Stimulated activated CD8-positive, alpha-beta memory T cell treated with anti-CD3 and anti-CD28 coated beads, Interleukin-7, amount 100 ng/mL, for 48 hours (primary cell): ENCODE measurements around the gene SMPD4.
"Not testable (repeated sequence)": the region's sequence is repeated elsewhere in the genome, so short reads cannot be mapped to it uniquely, and the experiment has no call there.

ENCODE experiments used
- DNase-seq, 2 donors: peaks; one replicate each; pipeline ENCODE4 v3.0.0-alpha.2; 2020; ENCODE audit warnings: low read depth in 1 of 2; ENCODE audit errors: extremely low read depth in 1 of 2

SMPD4 gene

DNA sequence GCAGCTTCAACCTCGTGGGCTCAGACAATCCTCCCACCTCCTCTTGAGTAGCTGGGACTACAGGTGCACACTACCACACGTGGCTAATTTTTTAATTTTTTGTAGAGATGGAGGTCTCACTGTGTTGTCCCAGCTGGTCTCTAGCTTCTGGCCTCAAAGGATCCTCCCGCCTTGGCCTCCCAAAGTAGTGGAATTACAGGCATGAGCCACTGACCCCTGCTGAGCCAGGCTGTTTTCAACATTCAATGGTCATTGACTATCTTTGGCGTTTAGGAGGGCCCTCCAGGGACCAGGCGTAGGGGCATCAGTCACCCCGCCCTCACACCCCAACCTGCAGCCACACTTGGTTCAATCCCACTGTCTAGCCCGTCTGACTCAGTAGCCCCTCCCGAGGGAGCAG, 5.9 kb upstream of the SMPD4 start:
- no peak for DNase-seq

DNA sequence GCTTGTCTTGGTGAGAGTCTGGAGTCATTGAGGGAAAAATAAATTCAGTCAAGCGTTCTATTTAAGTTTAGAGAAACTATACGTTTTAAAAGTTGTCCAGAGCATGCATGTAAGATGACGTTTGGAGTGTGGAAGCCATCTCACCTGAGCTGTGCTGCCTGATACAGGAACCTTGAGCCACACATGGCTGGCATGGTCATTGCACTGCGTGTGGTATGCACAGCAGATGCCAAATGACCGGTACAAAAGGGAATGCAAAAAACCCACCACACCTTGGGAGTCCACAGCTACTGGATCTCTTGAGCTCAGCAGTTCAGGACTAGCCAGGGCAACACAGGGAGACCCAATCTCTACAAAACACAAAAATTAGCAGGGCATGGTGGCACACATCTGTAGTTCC, 5.0 kb upstream of the SMPD4 start:
- no peak for DNase-seq

DNA sequence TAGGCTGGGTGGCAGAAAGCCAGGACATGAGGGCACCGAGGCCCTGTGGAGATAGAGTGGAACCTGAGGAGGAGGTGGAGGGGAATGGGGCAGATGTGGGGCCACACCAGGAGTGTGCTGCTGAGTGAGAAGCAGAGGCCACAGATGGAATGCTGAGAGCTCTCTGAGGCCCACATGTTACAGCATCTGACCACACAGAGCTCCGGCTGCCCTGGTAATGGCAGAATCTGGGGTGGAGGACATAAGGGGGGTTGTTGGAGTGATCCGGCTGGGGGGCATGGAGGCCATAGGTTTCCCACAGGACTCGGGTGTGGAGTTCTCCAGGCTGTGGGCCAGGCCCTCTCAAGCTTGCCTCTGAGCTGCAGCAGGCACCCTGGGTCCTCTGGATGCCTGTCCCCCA, 4.5 kb upstream of the SMPD4 start:
- no peak for DNase-seq

DNA sequence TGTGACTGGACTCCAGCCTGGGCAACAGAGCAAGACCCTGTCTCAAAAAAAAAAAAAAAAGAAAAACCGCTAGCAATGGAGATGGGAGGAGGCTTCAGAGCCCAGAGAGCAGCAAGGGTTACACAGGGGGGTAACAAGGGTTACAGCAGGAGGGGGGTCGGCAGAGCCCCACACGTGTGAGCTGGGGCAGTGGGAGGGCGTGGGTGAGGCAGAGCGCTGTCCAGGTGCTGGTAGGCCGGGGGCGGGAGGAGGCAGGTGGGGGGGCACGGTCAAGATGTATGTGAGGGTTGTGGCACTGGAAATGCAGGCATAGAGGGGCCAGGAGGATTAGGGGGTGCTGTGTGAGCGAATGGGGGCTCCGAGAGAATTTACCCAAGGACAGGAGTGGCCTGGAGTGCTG, 4.0 kb upstream of the SMPD4 start:
- no peak for DNase-seq

DNA sequence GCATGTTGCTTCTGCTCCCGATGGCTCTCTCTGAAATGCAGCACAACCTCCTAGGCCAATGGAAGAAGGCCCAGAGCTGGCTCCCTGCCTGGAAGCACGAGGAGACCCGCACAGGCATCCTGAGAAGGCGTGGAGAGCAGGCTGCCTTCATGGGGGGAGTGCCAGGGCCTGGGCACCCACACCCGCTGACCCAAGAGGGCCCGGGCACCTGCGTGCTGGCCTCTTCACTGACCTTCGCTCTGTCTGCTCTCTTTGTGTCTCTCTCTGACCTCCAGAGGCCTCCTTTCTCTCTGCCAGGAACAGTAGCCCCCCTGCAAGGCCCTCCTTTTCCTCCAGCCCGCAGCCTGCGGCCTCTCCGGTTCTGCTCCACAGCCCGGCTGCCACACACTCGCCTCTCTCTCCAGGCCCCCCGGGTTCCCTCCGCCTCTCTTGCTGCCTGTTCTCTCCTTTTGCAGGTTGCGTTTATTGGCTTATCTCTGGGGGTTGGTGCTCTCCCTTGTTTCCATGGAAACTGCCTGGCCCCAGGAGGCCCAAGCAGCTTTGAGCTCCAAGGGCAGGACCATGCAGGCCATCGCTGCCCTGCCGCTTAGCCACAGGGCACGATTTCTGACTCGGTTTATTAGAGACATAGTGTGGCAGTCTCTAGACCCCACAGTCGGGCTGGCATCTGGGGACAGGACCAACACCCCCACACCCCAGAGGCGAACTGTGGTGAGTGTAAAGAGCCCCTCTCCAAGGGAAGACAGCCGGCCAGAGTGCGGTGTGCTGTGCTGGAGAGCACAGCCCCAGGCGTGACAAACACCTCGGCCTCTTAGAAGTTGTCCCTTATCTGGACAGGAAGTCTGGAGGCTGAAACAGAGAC, 2.3 kb upstream of the SMPD4 start:
- no peak for DNase-seq

DNA sequence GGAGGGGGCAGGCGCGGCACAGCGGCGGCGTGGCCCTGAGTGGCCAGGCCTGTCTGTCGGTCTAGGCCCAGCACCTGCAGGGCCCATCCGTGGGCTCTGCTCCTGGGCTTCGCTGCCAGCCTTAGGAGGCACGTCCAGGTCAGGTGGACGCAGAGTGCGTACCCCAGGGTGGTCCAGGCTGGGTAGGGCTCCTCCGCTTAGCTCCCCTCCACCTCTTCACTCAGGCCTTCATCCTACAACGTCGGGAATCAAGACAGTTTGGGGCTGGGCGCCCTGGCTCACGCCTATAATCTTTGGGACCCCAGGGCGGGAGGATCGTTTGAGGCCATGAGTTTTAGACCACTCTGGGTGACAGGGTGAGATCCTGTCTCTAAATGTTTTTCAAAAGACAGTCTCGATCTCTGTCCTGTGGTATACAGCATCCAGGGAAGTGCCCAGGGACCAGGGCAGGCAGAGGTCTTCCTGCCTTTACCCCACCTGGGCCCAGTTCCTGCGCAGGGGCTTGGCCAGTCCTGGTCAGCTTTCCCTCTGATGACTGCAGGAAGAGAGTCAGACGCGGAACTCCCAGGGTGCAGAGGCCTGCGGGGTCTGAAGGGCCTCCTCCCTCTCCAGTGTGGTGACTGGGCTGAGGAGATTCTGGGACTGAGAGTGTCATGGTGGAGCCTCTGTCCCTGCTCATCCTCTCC, 1.6 kb upstream of the SMPD4 start:
- DNase-seq = not testable (repeated sequence)

DNA sequence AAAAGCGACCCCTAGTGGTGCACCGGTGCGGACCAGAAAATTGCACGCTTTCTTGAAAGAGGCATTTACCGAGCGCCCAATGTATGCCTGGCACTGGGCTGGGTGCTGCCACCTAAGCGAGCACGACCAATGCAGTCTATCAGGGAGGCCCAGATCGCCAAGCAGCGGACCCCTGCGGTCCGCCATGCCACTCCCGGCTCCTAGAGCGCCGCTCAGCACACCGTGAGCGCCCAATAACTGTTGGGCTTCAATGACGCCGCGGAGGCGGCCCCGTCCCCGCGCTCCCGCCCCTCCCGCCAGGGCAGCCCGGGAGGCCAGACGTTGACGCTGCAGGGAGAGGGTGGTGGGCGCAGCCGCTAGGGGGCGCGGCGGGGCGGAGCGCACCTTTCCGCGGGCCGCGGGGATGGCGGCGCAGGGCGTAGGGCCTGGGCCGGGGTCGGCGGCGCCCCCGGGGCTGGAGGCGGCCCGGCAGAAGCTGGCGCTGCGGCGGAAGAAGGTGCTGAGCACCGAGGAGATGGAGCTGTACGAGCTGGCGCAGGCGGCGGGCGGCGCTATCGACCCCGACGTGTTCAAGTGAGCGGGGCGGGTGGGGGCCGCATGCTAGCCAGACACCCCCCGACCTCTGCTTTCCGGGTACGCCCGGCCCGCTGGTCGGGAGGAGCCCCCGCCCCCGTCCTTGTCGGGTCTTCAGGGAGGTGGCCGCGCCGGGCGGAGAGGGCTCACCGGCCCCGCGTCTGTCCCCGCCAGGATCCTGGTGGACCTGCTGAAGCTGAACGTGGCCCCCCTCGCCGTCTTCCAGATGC, 679 bp upstream of the SMPD4 start, which contains the start of gene MZT2B:
MZT2B (plus strand) TSS at position 383 of the 803 bp plus-strand sequence; CDS start at position 404, 21 bp downstream.
- peak; percentile 76 to 78 for DNase-seq

DNA sequence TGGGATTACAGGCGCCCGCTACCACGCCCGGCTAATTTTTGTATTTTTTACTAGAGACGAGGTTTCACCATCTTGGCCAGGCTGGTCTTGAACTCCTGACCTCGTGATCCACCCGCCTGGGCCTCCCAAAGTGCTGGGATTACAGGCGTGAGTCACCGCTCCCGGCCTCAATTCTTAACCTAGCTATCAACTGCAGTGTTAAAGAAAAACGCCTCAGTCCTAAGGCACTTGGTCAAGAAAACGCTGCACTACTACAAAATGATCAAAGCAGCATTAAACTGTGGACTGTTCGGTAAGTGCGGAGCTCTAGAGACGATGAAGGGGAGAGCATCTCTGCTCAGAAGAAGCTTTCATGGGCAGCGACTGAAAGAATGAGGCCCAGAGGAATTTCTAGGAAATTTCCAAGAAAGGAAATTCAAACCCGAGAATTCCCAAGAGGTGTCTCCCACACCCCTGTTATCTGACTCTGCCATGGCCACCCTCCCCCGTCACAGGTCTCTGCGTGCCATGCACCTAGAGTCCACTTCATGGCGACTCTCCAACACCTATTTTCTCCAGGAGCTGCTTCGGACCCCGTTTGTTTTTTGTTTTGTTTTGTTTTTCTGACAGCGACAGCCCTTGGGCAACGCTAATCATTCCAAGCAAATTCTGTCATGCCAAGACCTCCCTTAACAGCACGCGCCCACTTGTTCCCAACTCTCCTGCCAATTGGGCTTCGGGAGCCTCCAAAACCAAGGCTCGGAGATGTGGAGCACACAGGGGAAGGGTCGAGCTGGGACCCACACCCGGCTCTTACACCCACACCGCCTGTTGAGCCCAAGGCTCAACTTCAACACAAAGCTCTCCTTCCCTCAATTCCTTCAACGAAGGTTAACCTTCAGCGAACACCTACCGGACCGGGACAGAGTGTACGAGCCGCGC, 738 bp downstream of the SMPD4 start:
- not testable (repeated sequence) for DNase-seq

DNA sequence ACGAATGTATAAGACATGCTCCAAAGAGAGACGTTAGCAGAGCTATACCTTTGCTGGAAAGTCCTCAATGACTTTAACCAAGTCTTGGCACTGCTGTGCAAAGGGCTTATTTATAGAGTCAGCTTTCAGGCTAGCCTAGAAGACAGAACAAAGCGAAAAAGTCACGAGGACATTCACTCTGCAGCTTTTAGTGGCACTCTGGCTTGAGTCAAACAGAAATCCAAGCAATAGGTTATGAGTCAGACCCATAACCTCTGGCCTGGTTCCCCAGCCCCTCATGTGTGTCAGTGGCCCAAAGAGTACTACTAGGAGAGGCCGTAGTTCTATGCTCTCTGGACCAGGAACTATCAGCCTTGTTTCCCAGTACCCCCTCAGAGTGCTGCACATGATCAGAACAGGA, 6.5 kb downstream of the SMPD4 start:
- DNase-seq = not testable (repeated sequence)

DNA sequence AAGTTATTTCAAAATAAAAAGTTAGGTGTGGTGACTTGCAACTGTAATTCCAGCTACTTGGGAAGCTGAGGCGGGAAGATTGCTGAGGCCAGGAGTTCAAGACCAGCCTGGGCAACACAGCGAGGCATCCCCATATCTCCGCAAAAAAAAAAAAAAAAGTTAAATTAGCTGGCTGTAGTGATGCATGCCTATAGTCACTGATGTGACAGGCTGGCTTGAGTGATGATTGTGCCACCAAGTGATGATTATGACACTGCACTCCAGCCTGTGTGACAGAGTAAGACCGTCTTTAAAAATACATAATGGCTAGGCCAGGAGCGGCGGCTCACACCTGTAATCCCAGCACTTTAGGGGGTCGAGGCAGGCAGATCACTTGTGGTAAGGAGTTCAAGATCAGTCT, 11.5 kb downstream of the SMPD4 start:
- no peak for DNase-seq

DNA sequence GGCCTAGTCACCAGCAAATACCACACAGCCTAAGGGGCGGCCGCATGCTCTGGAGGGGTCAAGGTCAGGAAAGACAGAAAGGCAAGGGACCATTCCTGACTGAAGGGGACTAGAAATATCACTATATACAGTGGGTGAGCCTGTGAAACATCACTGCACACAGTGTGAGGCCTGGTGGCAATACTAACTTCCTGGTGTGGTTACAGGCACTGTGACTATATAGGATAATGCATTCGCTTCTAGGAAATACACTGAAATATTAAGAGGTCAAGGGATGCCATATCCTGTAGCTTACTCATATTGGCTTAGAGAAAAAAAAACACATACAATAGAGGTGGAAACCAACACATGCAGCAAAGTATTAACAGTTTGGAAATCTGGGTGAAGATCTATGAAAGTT, 12.2 kb downstream of the SMPD4 start:
- not testable (repeated sequence) for DNase-seq

DNA sequence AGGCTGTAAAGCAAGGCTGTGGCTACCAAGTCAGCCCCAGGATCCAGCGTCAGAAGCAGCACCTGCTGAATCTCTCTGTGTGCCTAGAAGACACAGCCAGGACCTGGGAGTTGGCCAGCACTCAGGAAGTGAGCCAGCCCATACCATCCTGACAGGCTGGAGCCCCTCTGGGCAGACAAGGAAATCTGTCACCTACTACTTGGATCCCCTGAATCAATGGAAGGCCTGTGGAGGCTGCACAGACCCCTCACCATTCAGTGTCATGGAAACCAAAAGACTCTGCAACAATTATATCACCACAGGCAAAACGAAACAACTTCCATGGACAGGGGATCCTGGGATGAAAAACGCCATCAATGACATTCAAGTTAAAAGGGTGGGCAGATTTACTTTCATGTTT, 14.8 kb downstream of the SMPD4 start:
- DNase-seq = not testable (repeated sequence)

DNA sequence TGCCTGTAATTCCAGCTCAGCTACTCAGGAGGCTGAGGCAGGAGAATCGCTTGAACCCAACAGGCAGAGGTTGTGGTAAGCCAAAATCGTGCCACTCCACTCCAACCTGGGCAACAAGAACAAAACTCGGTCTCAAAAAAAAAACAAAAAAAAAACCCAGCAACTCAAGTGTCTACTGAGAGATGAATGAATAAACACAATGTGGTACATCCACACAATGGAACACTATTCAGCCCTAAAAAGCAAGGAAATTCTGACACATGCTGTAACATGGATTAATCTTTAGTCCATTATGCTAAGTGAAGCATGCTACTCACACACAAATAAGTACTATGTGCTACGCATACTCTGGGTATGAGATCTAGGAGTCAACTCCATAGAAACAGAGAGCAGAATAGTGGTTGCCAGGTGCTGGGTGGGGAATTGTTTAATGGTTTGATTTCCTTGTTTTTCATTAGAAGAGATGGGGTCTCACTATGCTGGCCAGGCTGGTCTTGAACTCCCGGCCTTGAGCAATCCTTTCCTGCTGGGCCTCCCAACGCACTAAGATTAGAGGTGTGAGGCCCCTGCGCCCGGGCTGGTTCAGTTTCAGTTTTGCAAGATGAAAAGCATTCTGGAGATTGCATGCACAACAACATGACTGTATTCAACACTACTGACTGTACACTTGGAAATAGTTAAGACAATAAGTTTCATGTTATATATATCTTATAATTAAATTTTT, 15.9 kb downstream of the SMPD4 start:
- DNase-seq = no peak

DNA sequence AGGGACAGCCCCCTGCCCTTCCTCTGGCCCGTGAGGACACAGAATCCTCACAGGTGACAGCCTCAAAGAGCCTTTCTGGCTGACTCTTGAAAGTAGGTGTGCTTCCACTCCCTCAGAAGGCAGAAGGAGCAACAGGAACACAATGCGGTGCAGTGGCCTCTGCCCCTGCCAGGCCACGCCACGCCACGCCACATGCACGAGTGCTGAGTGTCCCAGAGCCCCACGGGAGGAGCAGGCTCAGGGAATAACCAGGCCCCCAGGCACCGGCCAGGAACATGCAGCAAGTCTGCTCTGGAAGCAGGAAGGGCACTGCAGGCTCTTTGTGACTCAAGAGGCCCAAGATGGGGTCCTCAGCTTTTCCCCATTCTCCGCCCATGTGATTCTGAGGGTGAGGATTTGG, 18.4 kb downstream of the SMPD4 start:
- no peak for DNase-seq

DNA sequence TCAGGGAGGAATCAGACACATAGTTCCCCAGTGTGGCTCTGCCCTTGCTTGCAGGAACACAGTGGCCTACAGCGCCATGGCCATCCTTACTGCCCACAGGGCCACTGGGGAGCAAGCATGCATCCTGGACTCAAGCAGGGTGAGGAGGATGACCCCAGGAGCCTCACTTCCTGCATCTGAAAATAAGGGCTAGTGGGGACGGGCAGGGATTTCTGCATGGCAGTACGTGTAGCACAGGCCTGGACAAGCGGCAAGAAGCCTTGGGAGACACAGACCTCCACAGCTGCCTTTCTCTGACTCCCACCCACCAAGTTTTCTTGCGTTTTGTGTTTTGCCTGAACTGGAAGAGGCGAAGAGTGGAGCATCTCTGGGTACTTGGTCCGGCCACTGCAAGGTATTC, 18.9 kb downstream of the SMPD4 start:
- DNase-seq = not testable (repeated sequence)

DNA sequence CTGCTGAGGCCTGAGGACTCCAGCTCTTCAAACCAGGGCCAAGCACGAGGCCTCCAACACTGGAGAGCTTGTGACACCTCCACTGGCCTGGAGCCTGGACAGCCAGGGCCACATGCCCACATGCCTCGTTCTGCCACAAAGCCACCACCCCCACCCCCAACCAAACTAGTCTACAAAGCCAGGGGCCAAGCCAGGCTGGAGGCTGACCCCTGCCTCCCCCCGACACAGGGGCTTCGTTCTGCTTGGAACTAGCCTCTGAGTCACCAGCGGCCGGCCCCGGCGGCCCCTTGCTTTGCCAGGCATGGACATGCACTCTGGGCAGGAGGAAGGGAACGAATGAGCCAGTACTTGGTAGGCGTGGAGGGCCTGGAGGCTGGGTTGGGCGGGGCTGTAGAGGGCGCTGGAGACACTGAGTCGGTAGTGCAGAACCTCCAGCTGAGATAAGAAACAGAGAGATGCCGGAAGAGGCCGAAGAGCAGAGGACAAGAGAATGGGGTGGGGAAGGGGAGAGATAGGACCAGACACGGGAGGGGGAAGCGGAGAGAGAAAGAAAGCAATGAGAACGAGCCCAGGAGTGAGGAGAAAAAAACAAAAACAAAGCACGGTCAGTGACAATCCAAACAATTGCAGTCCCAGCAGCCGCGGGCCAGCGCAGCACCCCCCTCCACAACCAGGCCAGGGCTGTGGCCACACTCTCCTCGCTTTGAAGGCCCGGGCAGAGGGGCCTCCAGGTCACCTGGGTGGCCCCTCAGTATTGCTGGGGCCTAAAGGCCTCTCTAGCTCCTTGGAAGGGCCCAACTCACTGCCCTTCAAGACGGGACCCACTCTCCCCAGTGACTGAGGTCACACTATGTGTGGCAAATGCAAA, 20.3 kb downstream of the SMPD4 start:
- DNase-seq = not testable (repeated sequence)

DNA sequence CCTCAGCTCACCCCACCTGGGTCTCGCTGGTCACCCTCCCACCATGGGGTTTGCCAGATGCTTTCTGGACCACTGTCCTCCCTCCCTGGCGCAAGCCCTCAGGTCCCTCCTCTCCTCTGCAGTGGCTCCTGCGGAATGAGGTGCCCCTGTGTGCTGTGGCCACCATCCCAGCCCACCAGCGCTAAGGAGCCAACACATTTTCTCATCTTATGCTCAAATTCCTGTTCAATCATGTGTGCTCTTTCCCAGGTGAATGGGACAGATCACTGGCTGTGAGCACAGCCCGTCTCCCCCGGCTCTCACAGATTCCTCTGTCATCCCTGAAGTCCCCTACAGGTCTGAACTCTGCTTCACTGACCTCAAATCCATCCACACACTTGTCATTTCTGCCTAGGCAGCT, 21.3 kb downstream of the SMPD4 start:
- DNase-seq = no peak

DNA sequence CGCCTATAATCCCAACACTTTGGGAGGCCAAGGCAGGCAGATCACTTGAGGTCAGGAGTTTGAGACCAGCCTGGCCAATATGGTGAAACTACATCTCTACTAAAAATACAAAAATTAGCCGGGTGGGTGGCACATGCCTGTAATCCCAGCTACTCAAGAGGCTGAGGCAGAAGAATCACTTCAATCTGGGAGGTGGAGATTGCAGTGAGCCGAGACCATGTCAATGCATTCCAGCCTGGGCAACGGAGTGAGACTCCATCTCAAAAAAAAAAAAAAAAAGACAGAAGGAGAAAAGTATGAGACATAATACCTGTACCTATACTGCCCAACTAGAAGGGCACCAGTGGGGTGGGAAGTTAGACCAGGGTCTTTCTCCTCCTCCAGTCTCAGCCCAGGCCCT, 22.0 kb downstream of the SMPD4 start:
- not testable (repeated sequence) for DNase-seq

DNA sequence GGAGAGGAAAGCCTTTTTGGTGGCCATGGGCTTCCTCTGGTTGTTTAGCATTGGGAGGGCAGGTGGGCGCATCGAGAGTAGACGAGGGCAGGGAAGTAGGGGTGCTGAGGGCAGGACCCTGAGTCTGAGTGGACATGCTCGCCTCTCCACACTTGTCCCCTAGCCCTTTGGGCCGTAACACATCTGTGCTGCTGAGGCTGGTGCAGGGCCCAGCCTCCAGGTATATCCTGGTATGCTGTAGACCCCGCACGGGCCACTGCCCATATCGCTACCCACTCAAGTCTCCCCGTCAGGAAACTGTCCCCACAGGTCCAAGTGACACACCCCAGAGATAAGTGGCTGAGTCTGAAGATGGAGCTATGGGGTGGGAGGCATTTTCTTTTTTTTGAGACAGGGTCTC, 22.8 kb downstream of the SMPD4 start:
- no peak for DNase-seq
